Stimulated activated CD8-positive, alpha-beta memory T cell treated with anti-CD3 and anti-CD28 coated beads, Interleukin-15, amount 100 ng/mL, for 4 hours (primary cell): Measurements from ENCODE around the gene ZNF138.

ENCODE experiments used
- DNase-seq, 2 donors: peaks; one replicate each; pipeline ENCODE4 v3.0.0-alpha.2; 2020; ENCODE audit warnings: low read depth in 2 of 2

Gene ZNF138

DNA sequence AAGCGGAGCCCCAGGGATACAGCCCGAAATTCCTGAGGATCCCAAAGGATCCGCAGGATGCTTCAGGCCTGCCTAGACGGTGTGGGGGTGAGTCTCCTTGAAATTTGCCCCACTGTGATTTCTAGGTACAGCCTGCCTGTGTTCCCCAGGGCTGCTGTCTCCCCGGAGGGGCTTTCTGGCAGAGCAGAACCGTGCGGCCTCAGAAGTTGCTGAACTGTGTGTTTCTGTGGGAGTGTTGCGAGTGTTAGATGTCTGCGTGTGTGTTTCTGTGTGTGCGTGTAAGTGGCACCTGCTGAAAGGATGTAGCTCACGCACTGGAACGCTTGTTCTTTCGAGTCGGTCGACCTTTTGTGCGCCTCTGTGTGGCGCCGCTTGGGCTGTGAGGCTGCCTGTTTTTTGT, 81.0 kb downstream of the ZNF138 start:
- no peak for DNase-seq

DNA sequence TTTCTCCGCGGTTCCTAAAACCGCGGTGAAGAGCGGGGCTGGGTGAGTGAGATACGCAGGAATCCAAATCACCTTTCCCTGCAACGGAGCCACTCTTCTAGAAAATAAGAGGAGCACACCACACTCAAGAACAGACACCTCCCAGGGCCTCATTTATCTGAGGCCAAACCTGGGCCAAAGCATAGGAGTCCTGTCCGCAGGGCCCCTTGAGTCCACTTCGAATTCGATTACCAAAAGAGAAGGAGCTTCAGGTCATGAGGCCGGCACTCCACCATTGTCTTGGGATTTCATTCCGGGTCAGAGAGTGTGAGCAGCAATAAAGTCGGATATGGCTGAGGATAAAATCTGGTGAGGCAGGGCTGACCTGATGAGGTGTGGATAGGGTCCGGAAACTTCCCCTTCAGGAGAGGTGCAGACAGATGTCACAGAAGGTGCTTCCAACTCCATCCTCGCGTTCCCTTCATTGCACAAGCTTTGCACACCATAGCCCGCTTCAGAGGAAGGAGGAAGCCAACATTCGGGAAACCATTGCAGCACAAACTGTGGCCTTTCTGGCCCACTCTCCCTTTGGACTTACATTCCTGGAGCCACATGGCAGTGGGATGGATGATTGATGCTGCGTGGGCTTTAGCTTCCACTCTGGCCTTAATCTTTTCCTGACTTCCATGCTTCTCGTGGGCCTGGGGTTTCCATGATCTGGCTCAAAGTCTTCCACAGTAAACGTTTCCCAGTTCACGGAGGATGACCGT, 81.6 kb downstream of the ZNF138 start:
- no peak for DNase-seq

DNA sequence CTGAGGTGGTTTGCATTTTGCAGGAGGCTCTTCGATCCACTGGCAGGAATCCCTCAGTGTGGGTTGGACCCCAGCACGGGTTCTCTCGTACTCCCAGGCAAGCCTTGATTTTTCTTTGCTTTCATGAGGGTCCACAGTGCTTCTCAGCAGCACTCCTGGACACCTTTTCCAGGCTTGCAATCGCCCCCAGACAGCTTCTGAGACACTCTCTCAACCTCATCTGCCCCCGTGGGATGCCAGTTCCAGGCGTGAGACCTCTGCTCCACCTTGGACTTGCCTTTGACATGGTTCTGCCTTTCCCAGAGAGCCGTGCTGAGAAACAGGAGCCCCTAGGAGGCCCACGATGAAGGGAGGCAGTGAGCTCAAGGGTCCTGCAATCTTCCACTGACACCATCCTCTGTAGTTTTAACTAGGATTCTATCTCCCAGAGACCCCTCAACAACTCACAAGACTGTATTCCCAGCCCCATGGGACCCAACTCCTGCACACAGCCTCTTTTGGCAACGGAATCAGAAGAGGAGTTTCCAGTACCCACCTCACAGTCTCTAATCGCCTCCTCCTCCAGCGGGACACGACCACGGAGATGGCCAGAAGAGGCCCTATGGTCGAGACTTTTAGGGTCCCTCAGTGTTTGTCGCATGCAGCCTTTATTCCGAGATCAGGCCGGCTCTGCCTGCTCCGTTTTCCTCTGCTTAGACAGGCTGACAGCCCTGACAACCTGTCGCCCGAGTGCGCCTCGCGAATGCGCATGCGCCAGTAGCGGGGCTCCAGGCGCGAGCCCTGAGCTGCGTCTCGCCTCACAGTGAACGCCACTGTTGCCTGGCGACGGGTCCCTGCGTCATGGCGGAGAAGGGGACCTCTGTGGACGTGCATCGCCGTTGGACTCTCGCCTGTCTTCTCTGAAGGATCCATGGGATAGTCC, 82.8 kb downstream of the ZNF138 start:
- DNase-seq, result peak; percentile 41 to 49

DNA sequence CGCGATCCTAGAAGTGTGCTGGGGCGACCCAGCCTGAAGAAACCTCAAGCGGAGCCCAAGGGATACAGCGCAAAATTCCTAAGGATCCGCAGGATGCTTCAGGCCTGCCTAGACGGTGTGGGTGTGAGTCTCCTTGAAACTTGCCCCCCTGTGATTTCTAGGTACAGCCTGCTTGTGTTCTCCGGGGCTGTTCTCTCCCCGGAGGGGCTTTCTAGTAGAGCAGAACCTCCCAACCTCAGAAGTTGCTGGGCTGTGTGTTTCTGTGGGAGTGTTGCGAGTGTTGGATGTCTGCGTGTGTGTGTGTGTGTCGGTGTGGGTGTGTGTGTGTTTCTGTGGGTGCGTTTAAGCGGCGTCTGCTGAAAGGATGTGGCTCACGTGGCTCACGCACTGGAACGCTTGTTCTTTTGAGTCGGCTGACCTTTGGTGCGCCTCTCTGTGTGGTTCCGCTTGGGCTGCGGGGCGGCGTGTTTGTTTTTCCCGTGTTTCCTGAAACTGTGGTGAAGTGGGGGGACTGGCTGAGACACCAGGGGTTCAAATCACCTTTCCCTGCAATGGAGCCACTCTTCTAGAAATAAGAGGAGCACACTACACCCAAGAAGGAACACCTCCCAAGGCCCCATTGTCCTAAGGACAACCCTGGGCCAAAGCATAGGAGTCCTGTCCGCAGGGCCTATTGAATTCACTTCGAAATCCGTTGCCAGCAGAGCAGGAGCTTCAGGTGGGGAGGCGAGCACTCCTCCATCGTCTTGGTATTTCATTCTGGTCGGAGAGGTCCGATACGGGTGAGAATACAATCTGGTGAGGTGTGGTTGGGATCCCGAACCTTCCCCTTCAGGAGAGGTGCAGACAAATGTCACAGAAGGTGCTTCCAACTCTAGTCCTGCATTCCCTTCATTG, 83.7 kb downstream of the ZNF138 start:
- no peak for DNase-seq

DNA sequence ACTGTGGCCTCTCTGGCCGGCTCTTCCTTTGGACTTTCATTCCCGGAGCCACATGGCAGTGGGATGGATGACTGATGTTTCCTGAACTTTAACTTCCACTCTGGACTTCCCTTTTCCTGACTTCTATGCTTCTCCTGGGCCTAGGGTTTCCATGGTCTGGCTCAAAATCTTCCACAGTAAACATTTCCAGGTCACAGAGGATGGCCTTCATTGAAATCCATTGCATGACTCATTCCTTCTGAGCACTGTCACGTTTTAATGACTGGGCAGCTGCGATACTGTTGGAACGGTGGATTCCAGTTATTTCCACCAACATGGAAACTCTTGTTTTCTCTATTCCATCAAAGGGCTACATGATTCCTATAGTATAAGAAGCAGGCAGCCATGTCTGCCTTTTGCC, 84.5 kb downstream of the ZNF138 start:
- DNase-seq, result no peak

DNA sequence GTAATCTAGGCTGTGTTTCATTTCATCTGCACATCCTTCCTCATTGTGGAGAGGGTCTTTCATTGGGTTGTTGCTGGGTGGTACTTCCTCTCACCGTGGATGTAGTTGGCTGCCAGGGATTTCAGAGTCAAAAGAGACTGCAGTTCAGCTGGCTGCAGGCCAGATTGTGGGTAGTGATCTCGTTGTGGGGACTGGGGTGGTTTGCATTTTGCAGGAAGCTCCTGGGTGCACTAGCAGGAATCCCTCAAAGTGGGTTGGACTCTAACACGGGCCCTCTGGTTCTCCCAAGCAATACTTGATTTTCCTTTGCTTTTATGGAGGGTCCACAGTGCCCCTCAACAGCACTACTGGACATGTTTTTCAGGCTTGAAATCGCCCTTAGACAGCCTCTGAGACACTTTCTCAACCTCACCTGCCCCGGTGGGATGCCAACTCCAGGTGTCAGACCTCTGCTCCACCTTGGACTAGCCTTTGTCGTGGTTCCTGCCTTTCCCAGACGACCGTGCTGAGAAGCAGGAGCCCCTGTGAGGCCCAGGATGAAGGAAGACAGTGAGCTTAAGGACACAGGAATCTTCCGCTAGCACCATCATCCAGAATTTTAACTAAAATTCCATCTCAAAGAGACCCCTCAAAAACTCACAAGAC, 85.0 kb downstream of the ZNF138 start:
- DNase-seq, result no peak

DNA sequence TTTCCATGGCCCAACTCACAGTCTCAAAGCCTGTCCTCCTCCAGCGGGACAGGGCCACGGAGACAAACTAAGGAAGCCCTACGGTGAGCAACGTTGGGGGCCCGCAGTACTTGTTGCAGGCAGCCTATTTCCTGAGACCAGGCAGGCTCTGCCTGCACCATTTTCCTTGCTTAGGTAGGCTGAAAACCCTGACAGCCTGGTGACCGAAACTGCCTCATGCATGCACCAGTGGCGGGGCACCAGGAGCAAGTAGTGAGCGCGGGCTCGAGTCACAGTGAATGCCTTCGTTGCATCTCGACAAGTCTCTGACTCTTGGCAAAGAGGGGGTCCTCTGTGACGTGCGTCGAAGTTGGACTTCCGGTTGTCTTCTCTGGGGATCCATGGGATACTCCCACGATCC, 85.6 kb downstream of the ZNF138 start:
- DNase-seq, result no peak

DNA sequence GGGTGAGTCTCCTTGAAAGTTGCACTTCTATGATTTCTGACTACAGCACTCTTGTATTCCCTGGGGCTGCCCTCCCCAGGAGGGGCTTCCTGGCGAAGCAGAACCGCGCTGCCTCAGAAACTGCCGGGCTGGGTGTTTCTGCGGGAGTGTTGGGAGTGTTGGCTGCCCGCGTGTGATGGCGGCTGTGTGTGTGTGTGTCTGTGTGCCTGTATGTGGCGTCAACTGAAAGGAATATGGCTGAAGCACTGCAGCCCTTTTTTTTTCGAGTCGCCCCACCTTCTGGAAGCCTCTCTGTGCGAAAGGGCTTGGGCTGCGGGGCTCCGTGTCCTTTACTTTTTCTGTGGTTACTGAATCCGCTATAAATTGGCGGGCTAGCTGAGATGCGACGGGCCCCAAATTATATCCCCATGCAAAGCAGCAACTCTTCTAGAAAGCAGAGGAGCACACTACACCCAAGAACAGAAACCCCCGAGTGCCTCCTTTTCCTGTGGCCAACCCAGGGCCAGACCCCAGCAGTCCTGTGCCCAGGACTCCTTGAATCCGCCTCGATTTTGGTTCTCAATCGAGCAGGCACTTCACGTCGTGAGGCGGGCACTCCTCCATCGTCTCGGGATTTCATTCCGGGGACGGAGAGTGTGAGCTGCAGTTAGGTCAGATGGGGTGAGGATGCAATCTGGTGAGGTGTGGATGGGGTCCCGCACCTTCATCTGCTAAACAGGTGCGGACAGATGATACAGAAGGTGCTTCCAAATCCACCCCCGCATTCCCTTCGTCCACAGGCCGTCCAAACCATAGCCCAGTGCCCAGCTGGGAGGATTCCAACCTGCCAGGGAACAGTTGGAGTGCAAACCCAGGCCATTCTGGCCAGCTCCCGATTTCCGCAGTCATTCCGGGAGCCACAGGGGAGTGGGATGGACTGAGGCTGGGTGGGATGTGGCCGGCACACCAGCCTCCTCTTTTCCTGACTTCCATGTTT, 86.4 kb downstream of the ZNF138 start:
- DNase-seq, result no peak

DNA sequence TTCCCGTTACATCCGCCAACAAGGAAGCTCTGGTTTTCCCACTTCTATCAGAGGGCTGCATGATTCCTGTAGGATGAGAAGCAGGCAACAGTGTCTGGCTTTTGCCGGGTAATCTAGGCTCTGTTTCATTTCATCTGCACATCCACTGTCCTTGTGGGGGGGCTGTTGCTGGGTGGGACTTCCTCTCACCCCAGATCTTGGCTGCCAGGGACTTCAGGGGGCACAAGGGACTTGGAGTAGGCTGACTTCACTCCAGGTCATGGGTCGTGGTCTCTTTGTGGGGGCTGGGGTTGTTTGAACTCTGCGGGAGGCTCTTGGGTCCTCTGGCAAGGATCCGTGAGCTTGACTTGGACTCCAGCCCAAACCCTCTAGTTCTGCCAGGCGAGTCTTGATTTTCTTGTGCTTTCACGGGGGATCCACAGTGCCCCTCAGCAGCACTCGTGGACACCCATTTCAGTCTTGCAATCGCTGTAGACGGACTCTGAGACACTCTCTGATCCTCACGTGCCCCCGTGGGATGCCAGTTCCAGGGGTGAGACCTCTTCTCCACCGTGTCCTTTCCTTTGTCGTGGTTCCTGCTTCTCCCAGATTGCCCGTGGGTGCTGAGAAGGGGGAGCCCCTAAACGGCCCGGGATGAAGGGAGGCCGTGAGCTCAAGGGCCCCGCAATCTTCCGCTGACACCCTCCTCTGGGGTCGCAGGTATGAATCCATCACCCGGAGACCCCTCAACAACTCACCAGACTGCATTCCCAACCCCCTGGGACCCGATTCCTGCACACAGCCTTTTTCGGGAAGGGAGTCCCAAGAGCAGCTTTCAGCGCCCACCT, 87.4 kb downstream of the ZNF138 start:
- no peak for DNase-seq

DNA sequence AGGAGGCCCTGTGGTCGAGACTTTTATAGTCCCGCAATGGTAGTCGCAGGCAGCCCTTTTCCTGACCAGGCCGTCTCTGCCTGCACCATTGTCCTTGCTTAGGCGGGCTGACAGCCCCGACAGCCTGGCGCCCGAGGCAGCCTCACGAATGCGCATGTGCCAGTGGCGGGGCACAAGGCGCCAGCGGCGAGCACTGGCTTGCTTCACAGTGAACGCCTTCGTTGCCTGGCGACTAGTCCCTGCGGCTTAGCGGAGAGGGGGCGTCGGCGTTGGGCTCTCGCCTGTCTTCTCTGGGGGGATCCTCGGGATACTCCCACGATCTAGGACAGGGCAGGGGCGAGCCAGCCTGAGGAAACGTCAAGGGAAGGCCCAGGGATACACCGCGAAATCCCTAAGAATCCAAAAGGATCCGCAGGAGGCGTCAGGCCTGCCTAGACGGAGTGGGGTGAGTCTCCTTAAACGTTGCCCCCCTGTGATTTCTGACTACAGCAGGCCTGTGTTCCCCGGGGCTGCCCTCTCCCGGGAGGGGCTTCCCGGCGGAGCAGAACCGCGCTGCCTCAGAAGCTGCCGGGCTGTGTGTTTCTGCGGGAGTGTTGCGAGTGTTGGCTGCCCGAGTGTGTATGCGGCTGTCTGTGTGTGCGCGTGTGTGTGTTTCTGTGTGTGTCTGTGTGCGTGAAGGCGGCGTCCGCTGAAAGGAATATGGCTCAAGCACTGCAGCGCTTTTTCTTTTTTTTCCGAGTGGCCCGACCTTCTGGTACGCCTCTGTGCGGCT, 88.3 kb downstream of the ZNF138 start:
- DNase-seq, result no peak
